Heart right ventricle (tissue), 16 donors: ENCODE measurements around the gene ZNF521. TPM values are rescaled to one million over a fixed set of nuclear protein-coding genes. Genes with fewer than 3 reads are reported as not detected.

ENCODE experiments used
- ATAC-seq, 8 donors: fragments of 200-7000 bp; cut with Tn5 transposase; one replicate each; pipeline ENCODE4 v1.9.1; 2020; ENCODE audit warnings: mild to moderate bottlenecking in 8 of 8, moderate library complexity in 8 of 8, moderate number of reproducible peaks in 1 of 8
- DNase-seq, 2 donors: peaks; one replicate each; pipeline ENCODE4 v3.0.0-alpha.2; 2020
- H3K27ac ChIP-seq, 10 donors: fragments of 200-600 bp; sonication (generic) in 2 of 10; one replicate each; pipeline versions ENCODE4 v1.5.0 to v1.8.0; 2020 to 2022; ENCODE audit warnings: mild to moderate bottlenecking in 3 of 10
- H3K27me3 ChIP-seq, 7 donors: fragments of 200-600 bp; one replicate each; pipeline ENCODE4 v1.8.0; 2021 to 2022; ENCODE audit warnings: mild to moderate bottlenecking in 2 of 7
- H3K36me3 ChIP-seq, 9 donors: fragments of 200-600 bp; sonication (generic) in 1 of 9; one replicate each; pipeline versions ENCODE4 v1.5.0 to v1.8.0; 2020 to 2022; ENCODE audit warnings: mild to moderate bottlenecking in 2 of 9
- H3K4me1 ChIP-seq, 9 donors: fragments of 200-600 bp; sonication (generic) in 1 of 9; one replicate each; pipeline versions ENCODE4 v1.5.0 to v1.8.0; 2020 to 2022; ENCODE audit warnings: mild to moderate bottlenecking in 4 of 9
- H3K4me3 ChIP-seq, 10 donors: fragments of 200-600 bp; sonication (generic) in 2 of 10; one replicate each; pipeline versions ENCODE4 v1.5.0 to v1.8.0; 2020 to 2022; ENCODE audit warnings: mild to moderate bottlenecking in 7 of 10, moderate library complexity in 2 of 10
- H3K9me3 ChIP-seq, 11 donors: fragments of 200-600 bp in 10 of 11; sonication (generic) in 2 of 11; one replicate each; pipeline versions ENCODE4 v1.5.0 to v1.8.0; 2013 to 2022; ENCODE audit warnings: mild to moderate bottlenecking in 2 of 11, control low read depth in 1 of 11, moderate library complexity in 1 of 11
- WGBS, 2 donors: extraction: QIAGEN DNeasy Blood & Tissue Kit; methylation state at CpG; one replicate each; pipeline ENCODE4 v1.1.7; 2013; ENCODE audit warnings: inconsistent platforms in 1 of 2; 5-methylcytosine and 5-hydroxymethylcytosine counted together
- intact Hi-C, 10 donors: fragments of 100-400 bp; cut with DNase I; formaldehyde crosslinking; loops; one replicate each; pipeline versions ENCODE4 v1.11.1 to v1.14.2; 2022
- polyA plus RNA-seq, 2 donors: library from polyadenylated mRNA; stranded (reverse); fragments of 200-250 nt; gene quantifications; one replicate each; pipeline ENCODE4 v1.2.3, GENCODE V29; 2013
- total RNA-seq, 10 donors: library from RNA; stranded (reverse); fragmentation: NEBNext Ultra II Directional in 3 of 10; extraction: Animal tissue kit (Norgen Biotek cat#: 25700) in 3 of 10; gene quantifications; one replicate each; pipeline versions ENCODE4 v1.2.1 to v1.2.4, GENCODE V29; 2021 to 2023
- TF ChIP-seq, protein P1 (sequence below), 9 donors: fragments of 200-600 bp; sonication (generic) in 2 of 9; IDR thresholded peaks; one replicate each; pipeline versions ENCODE4 v1.5.0 to v1.8.0; 2021 to 2022; ENCODE audit warnings: antibody characterized with exemption in 9 of 9, mild to moderate bottlenecking in 5 of 9, moderate library complexity in 1 of 9
- donor health status: Arrhythmogenic right ventricular cardiomyopathy.
- donor health status: ischemic (EF 13 %, LVEDD 7.1; RV severe dilation, severe dysfunction).
- donor health status: healthy with polysubstance abuse.
- donor health status: DM: no; HTN: yes; CAD: no.
- donor health status: DM: no; HTN: no; CAD: no.
- donor health status: ischemic (EF 25% LVEDD 6.9; RV normal size, moderate dysfunction).
- donor health status: ischemic (EF 25% LVEDD 5.7; RV mildly dilated, moderate dysfunction).
- donor health status: healthy.
- donor health status: DM: yes; HTN: yes; CAD: no.
- donor health status: Ischemic cardiomyopathy.
- donor health status: ischemic (EF 35%, LVEDD 5.7; RV mildly dilated, moderate dysfunction).
- donor health status: nonischemic (EF 11% LVEDD 7.7; RV severe dilation, severe dysfunction).
- donor health status: DM: yes; HTN: yes; CAD: no.
- donor health status: PGD.
- donor health status: ischemic (EF 29% LVEDD 5.4; RV normal size, mild dysfunction).
- donor health status: nonischemic (EF 23%, LVEDD 6.1; RV moderate dilation, normal function).

The ZNF521 gene
- total and polyA plus RNA-seq, 12 donors: 3.3 to 26.4 (median 15.5) TPM

DNA sequence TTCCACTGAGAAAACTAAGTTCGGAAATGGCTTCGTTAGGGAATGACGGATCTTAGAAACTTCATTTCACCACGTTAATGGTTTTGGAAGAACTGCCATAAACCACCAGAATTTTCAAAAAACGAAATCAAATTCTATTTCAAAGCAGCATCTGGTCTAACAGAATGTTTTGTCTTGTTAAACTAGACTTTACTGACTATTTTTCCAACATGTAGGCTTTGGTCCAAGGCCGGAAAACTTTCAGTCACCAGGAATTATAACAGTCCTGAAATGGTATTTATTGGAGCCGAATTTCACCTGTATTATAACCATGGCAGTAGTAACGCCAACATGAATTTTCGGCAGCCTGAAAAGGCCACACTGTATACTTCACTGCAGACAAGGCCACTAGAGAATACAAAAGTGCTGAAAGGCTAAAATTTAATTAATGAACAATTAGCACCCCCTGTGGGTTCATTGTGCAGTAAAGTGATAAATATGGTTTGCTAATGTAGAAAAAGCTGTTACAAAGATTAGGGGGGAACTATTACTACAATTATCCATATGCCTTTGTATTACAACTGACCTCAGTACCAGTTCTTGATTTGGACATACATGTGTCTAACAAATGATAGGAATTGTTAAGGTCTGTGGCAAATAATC is 116.4 kb downstream of the ZNF521 start:
- TF ChIP-seq, protein P1, sequence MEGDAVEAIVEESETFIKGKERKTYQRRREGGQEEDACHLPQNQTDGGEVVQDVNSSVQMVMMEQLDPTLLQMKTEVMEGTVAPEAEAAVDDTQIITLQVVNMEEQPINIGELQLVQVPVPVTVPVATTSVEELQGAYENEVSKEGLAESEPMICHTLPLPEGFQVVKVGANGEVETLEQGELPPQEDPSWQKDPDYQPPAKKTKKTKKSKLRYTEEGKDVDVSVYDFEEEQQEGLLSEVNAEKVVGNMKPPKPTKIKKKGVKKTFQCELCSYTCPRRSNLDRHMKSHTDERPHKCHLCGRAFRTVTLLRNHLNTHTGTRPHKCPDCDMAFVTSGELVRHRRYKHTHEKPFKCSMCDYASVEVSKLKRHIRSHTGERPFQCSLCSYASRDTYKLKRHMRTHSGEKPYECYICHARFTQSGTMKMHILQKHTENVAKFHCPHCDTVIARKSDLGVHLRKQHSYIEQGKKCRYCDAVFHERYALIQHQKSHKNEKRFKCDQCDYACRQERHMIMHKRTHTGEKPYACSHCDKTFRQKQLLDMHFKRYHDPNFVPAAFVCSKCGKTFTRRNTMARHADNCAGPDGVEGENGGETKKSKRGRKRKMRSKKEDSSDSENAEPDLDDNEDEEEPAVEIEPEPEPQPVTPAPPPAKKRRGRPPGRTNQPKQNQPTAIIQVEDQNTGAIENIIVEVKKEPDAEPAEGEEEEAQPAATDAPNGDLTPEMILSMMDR (IDR thresholded peaks at IDR 0.05): peak in 3 of 9 donors; percentile 9 to 25 (median 24)
- 80 to 92% methylated on average over 9 of the region's 9 CpGs for WGBS, 2 donors
- Histone ChIP-seq H3K27ac (peak overlapping the region in 4 of 10 donors; percentile 8 to 80 (median 48)), H3K27me3 (no peaks in the 10 kb centered on the region), H3K9me3 (no peaks in the 10 kb centered on the region), H3K36me3 (no peaks in the 10 kb centered on the region), H3K4me3 (no peak overlapping the region), H3K4me1 (peaks cover 0 to 91% (median 65%) of the 10 kb centered on the region in 9 donors)
- intact Hi-C loops: loop anchor here in 4 of 10 donors (5.0 to 10.0 kb wide), 4 partner anchors 42 to 107 kb away; no protein-coding TSS in a partner anchor
- ATAC-seq (no peak), DNase-seq (no peak)

DNA sequence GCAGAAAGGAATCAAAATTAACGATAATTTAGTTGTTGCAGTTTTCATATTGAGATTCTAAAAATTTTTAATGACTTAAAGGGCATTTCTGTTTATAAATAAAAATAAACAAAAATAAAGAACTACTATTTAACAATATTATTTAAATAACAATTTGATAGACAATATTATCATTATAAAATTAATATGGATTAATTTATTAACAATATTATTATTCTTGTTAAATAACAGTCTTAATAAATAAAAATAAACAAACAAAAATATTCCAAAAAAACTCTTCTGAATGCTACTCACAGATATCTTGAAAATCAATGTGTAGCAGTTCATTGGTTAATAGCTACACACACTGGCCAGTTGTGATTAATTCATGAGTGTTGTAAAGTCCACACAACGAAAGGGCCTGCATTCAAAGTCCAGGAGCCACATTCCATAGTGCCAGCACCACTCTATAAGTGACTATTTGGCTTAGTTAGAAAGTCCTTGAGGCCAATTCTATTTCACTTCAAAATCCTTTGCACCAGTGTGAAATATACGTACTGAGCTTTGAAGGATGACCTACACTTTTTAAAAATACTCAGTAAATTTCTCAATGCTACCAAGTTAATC is 117.1 kb downstream of the ZNF521 start:
- Histone ChIP-seq H3K36me3 (no peaks in the 10 kb centered on the region), H3K27me3 (no peaks in the 10 kb centered on the region), H3K27ac (peak overlapping the region in 9 of 10 donors; percentile 5 to 80 (median 64)), H3K4me1 (peaks cover 2 to 91% (median 68%) of the 10 kb centered on the region in 9 donors), H3K4me3 (peak overlapping the region in 1 of 10 donors; percentile 18), H3K9me3 (no peaks in the 10 kb centered on the region)
- TF ChIP-seq, protein P1 (IDR thresholded peaks at IDR 0.05): no peak
- DNase-seq (no peak), ATAC-seq (no peak)
- intact Hi-C loops: loop anchor here in 6 of 10 donors (5.0 to 10.0 kb wide), 7 partner anchors 42 to 117 kb away; partner anchors contain the start of gene ZNF521 (in 3 of the 6)
- WGBS, 2 donors: 66 to 75% methylated on average over 3 of the region's 3 CpGs

DNA sequence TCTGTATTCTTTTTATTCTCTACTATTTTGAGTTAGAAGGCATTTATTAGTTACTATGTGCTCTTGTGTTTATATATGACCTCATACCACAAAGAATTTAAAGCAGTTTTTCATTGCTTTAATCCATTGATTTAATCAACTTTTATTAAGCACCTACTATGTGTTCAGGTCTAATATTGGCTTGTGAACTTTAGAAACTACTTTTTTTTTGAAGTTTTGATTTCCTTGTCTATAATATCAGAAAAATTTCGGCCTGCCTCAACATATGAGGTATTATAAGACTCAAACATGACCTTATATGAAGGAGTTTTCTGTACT is 117.7 kb downstream of the ZNF521 start:
- TF ChIP-seq, protein P1 (IDR thresholded peaks at IDR 0.05): no peak
- H3K27ac ChIP-seq: peak overlapping the region; percentile 5 to 80 (median 59)
- H3K36me3 ChIP-seq: no peaks in the 10 kb centered on the region
- H3K4me3 ChIP-seq: peak overlapping the region in 7 of 10 donors; percentile 6 to 35 (median 27)
- ATAC-seq: no peak
- H3K4me1 ChIP-seq: peaks cover 2 to 91% (median 68%) of the 10 kb centered on the region in 9 donors
- 75 to 89% methylated on average over 1 of the region's 1 CpG for WGBS, 2 donors
- no peaks in the 10 kb centered on the region for H3K27me3 ChIP-seq
- DNase-seq: no peak
- no peaks in the 10 kb centered on the region for H3K9me3 ChIP-seq
- intact Hi-C loops: loop anchor here in 6 of 10 donors (5.0 to 10.0 kb wide), 5 partner anchors 43 to 118 kb away; partner anchors contain the start of gene ZNF521 (in 3 of the 6)

DNA sequence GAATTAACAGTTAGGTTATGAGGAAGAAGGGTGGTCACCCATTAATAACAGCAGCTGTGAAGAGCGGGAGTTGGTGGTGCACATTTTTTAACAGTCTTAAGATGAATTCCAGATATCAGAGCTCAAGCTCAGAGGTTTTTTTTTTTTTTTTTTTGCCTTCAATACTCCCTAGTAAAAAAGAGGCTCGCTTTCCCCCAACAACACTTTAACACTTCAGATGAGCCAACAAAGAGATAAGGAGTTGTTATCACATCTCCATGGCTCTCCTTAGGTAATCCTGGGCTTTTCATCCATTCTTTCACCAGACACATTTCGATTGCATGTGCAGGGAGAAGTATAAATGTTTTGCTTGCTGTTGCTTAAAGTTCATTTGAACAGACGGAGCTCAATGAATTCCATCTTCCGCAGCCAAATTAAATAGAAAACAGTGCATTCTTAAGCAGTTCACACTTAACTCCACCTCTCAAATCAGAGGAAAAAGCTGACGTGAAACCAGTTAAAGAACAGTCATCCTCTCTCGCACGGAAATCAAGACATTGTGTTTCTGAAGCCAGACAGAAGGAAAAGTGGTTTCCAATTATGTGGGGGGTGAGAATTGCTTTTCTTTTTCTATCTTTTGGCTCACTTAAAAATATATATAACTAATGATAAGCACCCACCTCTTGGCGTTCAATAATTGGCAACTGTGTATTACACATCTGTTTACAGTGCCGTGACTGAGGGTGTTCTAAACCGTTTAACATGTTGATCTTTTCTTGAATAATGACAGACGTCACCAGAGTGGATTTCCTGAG is 118.2 kb downstream of the ZNF521 start:
- Histone ChIP-seq H3K27ac (peak overlapping the region; percentile 5 to 80 (median 59)), H3K36me3 (no peaks in the 10 kb centered on the region), H3K9me3 (no peaks in the 10 kb centered on the region), H3K4me1 (peaks cover 2 to 91% (median 68%) of the 10 kb centered on the region in 9 donors), H3K27me3 (no peaks in the 10 kb centered on the region), H3K4me3 (peak overlapping the region in 7 of 10 donors; percentile 6 to 35 (median 27))
- TF ChIP-seq, protein P1 (IDR thresholded peaks at IDR 0.05): no peak
- ATAC-seq: peak in 6 of 8 donors; percentile 40 to 61 (median 48)
- intact Hi-C loops: loop anchor here in 6 of 10 donors (5.0 to 10.0 kb wide), 5 partner anchors 44 to 119 kb away; partner anchors contain the start of gene ZNF521 (in 3 of the 6)
- 25 to 30% methylated on average over 12 of the region's 12 CpGs for WGBS, 2 donors
- DNase-seq: no peak
